Cardiac muscle cell (in vitro differentiated cells and primary cell): ENCODE measurements around the gene CD40. TPM values are rescaled to one million over a fixed set of nuclear protein-coding genes. Genes with fewer than 3 reads are reported as not detected.
A peak's percentile ranks its signal among the peaks of the same experiment; 100 is the strongest.

Experiments
- DNase-seq, 2 donors: peaks; one replicate each; pipeline versions ENCODE4 v3.0.0 to v3.0.0-alpha.2; 2010 to 2017; ENCODE audit warnings: low read depth in 1 of 2, low spot score in 1 of 2
- H3K27ac ChIP-seq: fragments of 200-600 bp; sonication (generic); 2 replicates; pipeline ENCODE4 v1.5.1; 2016
- H3K27me3 ChIP-seq: fragments of 200-600 bp; sonication (generic); 2 replicates; pipeline ENCODE4 v1.6.0; 2016; ENCODE audit warnings: control low read depth
- H3K36me3 ChIP-seq: fragments of 200-600 bp; sonication (generic); 2 replicates; pipeline ENCODE4 v1.5.1; 2016; ENCODE audit warnings: control low read depth
- H3K4me1 ChIP-seq: fragments of 200-600 bp; sonication (generic); 2 replicates; pipeline ENCODE4 v1.8.1; 2017; ENCODE audit warnings: low read depth, mild to moderate bottlenecking, mixed run types
- H3K4me3 ChIP-seq: fragments of 200-600 bp; sonication (generic); 2 replicates; pipeline ENCODE4 v1.5.1; 2016; ENCODE audit warnings: mild to moderate bottlenecking
- H3K9me3 ChIP-seq: fragments of 200-600 bp; sonication (generic); 2 replicates; pipeline ENCODE4 v1.5.1; 2017; ENCODE audit warnings: low read depth, mild to moderate bottlenecking, control low read depth
- polyA plus RNA-seq: library from polyadenylated mRNA; unstranded; fragments of >200 nt; fragmentation: Nextera tagmentation; extraction: Ambion mirVana; gene quantifications from 2 replicates; pipeline ENCODE4 v1.2.1, GENCODE V29; 2016
- total RNA-seq: library from RNA; depleted of rRNA; stranded (reverse); fragments of >200 nt; gene quantifications from 2 replicates; pipeline ENCODE4 v1.2.3, GENCODE V29; 2016
- TF ChIP-seq, protein P1 (sequence below): IDR thresholded peaks from 2 replicates; pipeline ENCODE4 v1.5.1; 2012; ENCODE audit warnings: low read depth, mild to moderate bottlenecking, low read length

Gene CD40
- total and polyA plus RNA-seq, 2 experiments from 2014 or later = 0.42 to 1.5 TPM

GRCh38 chr20:46144432-46145025 lies 26.4 kb downstream of the CD40 start:
- Histone ChIP-seq H3K27me3 (no peaks in the 10 kb centered on the region), H3K4me3 (no peak overlapping the region), H3K4me1 (peaks cover under 1% of the 10 kb centered on the region), H3K27ac (no peak overlapping the region), H3K9me3 (no peaks in the 10 kb centered on the region), H3K36me3 (no peaks in the 10 kb centered on the region)
- TF ChIP-seq, protein P1, sequence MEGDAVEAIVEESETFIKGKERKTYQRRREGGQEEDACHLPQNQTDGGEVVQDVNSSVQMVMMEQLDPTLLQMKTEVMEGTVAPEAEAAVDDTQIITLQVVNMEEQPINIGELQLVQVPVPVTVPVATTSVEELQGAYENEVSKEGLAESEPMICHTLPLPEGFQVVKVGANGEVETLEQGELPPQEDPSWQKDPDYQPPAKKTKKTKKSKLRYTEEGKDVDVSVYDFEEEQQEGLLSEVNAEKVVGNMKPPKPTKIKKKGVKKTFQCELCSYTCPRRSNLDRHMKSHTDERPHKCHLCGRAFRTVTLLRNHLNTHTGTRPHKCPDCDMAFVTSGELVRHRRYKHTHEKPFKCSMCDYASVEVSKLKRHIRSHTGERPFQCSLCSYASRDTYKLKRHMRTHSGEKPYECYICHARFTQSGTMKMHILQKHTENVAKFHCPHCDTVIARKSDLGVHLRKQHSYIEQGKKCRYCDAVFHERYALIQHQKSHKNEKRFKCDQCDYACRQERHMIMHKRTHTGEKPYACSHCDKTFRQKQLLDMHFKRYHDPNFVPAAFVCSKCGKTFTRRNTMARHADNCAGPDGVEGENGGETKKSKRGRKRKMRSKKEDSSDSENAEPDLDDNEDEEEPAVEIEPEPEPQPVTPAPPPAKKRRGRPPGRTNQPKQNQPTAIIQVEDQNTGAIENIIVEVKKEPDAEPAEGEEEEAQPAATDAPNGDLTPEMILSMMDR = no peak
- no peak for DNase-seq

- no peak for DNase-seq
- TF ChIP-seq, protein P1 = no peak
- Histone ChIP-seq H3K27me3 (no peaks in the 10 kb centered on the region), H3K36me3 (no peaks in the 10 kb centered on the region), H3K4me1 (no peaks in the 10 kb centered on the region), H3K4me3 (no peak overlapping the region), H3K9me3 (no peaks in the 10 kb centered on the region), H3K27ac (no peak overlapping the region)
Observed at GRCh38 chr20:46145713-46146112, 27.6 kb downstream of the CD40 start.

- Histone ChIP-seq H3K27me3 (no peaks in the 10 kb centered on the region), H3K27ac (no peak overlapping the region), H3K9me3 (no peaks in the 10 kb centered on the region), H3K4me1 (no peaks in the 10 kb centered on the region), H3K4me3 (no peak overlapping the region), H3K36me3 (no peaks in the 10 kb centered on the region)
- TF ChIP-seq, protein P1 = no peak
- no peak for DNase-seq
Observed at GRCh38 chr20:46148313-46149208, 30.4 kb downstream of the CD40 start.

- H3K9me3 ChIP-seq = no peaks in the 10 kb centered on the region
- TF ChIP-seq, protein P1 = no peak
- DNase-seq = no peak
Observed at GRCh38 chr20:46150943-46151342, 32.8 kb downstream of the CD40 start.

GRCh38 chr20:46151936-46152335 lies 33.8 kb downstream of the CD40 start:
- no peaks in the 10 kb centered on the region for H3K4me1 ChIP-seq
- H3K27ac ChIP-seq = no peak overlapping the region
- TF ChIP-seq, protein P1 = peak; percentile 27
- no peak for DNase-seq
- H3K4me3 ChIP-seq = no peak overlapping the region
- no peaks in the 10 kb centered on the region for H3K36me3 ChIP-seq
- no peaks in the 10 kb centered on the region for H3K9me3 ChIP-seq
- no peaks in the 10 kb centered on the region for H3K27me3 ChIP-seq

More at GRCh38 chr20:46150943-46151342, 32.8 kb downstream of the CD40 start:
- Histone ChIP-seq H3K4me3 (no peak overlapping the region), H3K4me1 (no peaks in the 10 kb centered on the region), H3K27ac (no peak overlapping the region), H3K27me3 (no peaks in the 10 kb centered on the region), H3K36me3 (no peaks in the 10 kb centered on the region)
